HUES6 (cell line): ENCODE results near the gene MED13L.
"Not testable (repeated sequence)": the region's sequence is repeated elsewhere in the genome, so short reads cannot be mapped to it uniquely, and the experiment has no call there.

ENCODE experiments used
- H3K27ac ChIP-seq: 2 replicates; pipeline ENCODE4 v1.7.0; 2013; ENCODE audit warnings: low read depth, mild to moderate bottlenecking, low read length, inconsistent platforms
- H3K27me3 ChIP-seq: 2 replicates; pipeline ENCODE4 v1.6.1; 2013; ENCODE audit warnings: low read length; ENCODE audit not compliant: control insufficient read depth, insufficient read depth
- H3K36me3 ChIP-seq: 2 replicates; pipeline ENCODE4 v1.6.1; 2013; ENCODE audit warnings: low read length; ENCODE audit not compliant: control insufficient read depth, insufficient read depth
- H3K4me1 ChIP-seq: 2 replicates; pipeline ENCODE4 v1.6.1; 2013; ENCODE audit warnings: low read length; ENCODE audit not compliant: control insufficient read depth, insufficient read depth
- H3K4me3 ChIP-seq: 2 replicates; pipeline ENCODE4 v1.5.1; 2013; ENCODE audit warnings: low read depth, low read length
- H3K9ac ChIP-seq: one replicate; pipeline ENCODE4 v1.6.1; 2013; ENCODE audit warnings: mild to moderate bottlenecking, low read length
- H3K9me3 ChIP-seq: 2 replicates; pipeline ENCODE4 v1.6.1; 2013; ENCODE audit warnings: low read depth, low read length; ENCODE audit not compliant: control insufficient read depth, insufficient read depth

Gene MED13L

GRCh38 chr12:116293687-116294453 is 16.4 kb upstream of the MED13L start:
- no peak overlapping the region for H3K9ac ChIP-seq
- H3K9me3 ChIP-seq = no peaks in the 10 kb centered on the region
- H3K27me3 ChIP-seq = no peaks in the 10 kb centered on the region
- H3K27ac ChIP-seq = no peak overlapping the region
- H3K4me3 ChIP-seq = no peak overlapping the region
- H3K4me1 ChIP-seq = peaks cover 8% of the 10 kb centered on the region; the same call in 1 of the 2 replicates
- no peaks in the 10 kb centered on the region for H3K36me3 ChIP-seq

- no peaks in the 10 kb centered on the region for H3K9me3 ChIP-seq
- peaks cover 8% of the 10 kb centered on the region; the same call in 1 of the 2 replicates for H3K4me1 ChIP-seq
- no peak overlapping the region for H3K27ac ChIP-seq
- no peaks in the 10 kb centered on the region for H3K36me3 ChIP-seq
- no peaks in the 10 kb centered on the region for H3K27me3 ChIP-seq
- H3K4me3 ChIP-seq = no peak overlapping the region
- no peak overlapping the region for H3K9ac ChIP-seq
Observed at GRCh38 chr12:116291218-116291617, 13.7 kb upstream of the MED13L start.

GRCh38 chr12:116288735-116289134 is 11.2 kb upstream of the MED13L start:
- Histone ChIP-seq H3K27ac (no peak overlapping the region), H3K36me3 (no peaks in the 10 kb centered on the region), H3K9me3 (no peaks in the 10 kb centered on the region), H3K4me3 (no peak overlapping the region), H3K9ac (no peak overlapping the region), H3K27me3 (no peaks in the 10 kb centered on the region), H3K4me1 (peaks cover 4% of the 10 kb centered on the region; the same call in 1 of the 2 replicates)

- H3K27ac ChIP-seq = no peak overlapping the region
- no peak overlapping the region for H3K9ac ChIP-seq
- H3K9me3 ChIP-seq = no peaks in the 10 kb centered on the region
- peaks cover 6% of the 10 kb centered on the region for H3K4me1 ChIP-seq
- no peak overlapping the region for H3K4me3 ChIP-seq
- no peaks in the 10 kb centered on the region for H3K27me3 ChIP-seq
- H3K36me3 ChIP-seq = no peaks in the 10 kb centered on the region
Observed at GRCh38 chr12:116287842-116288301, 10.4 kb upstream of the MED13L start.

- H3K9ac ChIP-seq = no peak overlapping the region
- no peak overlapping the region for H3K27ac ChIP-seq
- H3K4me3 ChIP-seq = no peak overlapping the region
- no peaks in the 10 kb centered on the region for H3K27me3 ChIP-seq
- H3K36me3 ChIP-seq = no peaks in the 10 kb centered on the region
- H3K9me3 ChIP-seq = no peaks in the 10 kb centered on the region
- H3K4me1 ChIP-seq = peaks cover 31% of the 10 kb centered on the region
Observed at GRCh38 chr12:116284396-116284795, 6.9 kb upstream of the MED13L start.

GRCh38 chr12:116283881-116284280 is 6.4 kb upstream of the MED13L start:
- H3K4me3 ChIP-seq, H3K9me3 ChIP-seq, H3K27me3 ChIP-seq, H3K27ac ChIP-seq, H3K9ac ChIP-seq, H3K36me3 ChIP-seq: not testable (repeated sequence)
- H3K4me1 ChIP-seq = peaks cover 36% of the 10 kb centered on the region

- H3K4me3 ChIP-seq = no peak overlapping the region
- H3K4me1 ChIP-seq = peaks cover 44% of the 10 kb centered on the region
- H3K27ac ChIP-seq = no peak overlapping the region
- no peaks in the 10 kb centered on the region for H3K27me3 ChIP-seq
- H3K9me3 ChIP-seq = no peaks in the 10 kb centered on the region
- no peaks in the 10 kb centered on the region for H3K36me3 ChIP-seq
- H3K9ac ChIP-seq = no peak overlapping the region
Observed at GRCh38 chr12:116282371-116283286, 5.1 kb upstream of the MED13L start.

GRCh38 chr12:116280595-116281290 is 3.2 kb upstream of the MED13L start:
- Histone ChIP-seq H3K9me3 (no peaks in the 10 kb centered on the region), H3K4me1 (peaks cover 44% of the 10 kb centered on the region), H3K9ac (no peak overlapping the region), H3K27ac (no peak overlapping the region), H3K36me3 (no peaks in the 10 kb centered on the region), H3K27me3 (no peaks in the 10 kb centered on the region), H3K4me3 (no peak overlapping the region)

GRCh38 chr12:116278667-116279066 is 1.2 kb upstream of the MED13L start:
- Histone ChIP-seq H3K9me3 (no peaks in the 10 kb centered on the region), H3K9ac (no peak overlapping the region), H3K36me3 (no peaks in the 10 kb centered on the region), H3K27ac (no peak overlapping the region), H3K27me3 (no peaks in the 10 kb centered on the region), H3K4me1 (peaks cover 52% of the 10 kb centered on the region), H3K4me3 (peak overlapping the region; percentile 84)

- Histone ChIP-seq H3K4me3 (peak overlapping the region; percentile 84), H3K9me3 (no peaks in the 10 kb centered on the region), H3K4me1 (peaks cover 57% of the 10 kb centered on the region), H3K36me3 (no peaks in the 10 kb centered on the region), H3K27me3 (no peaks in the 10 kb centered on the region), H3K9ac (peak overlapping the region; percentile 88), H3K27ac (peak overlapping the region; percentile 78; the same call in 1 of the 2 replicates)
Observed at GRCh38 chr12:116278279-116278626, 760 bp upstream of the MED13L start.
